ENCODE results near the gene DOCK4. TPM values are rescaled to one million over a fixed set of nuclear protein-coding genes. Genes with fewer than 3 reads are reported as not detected.

Gene DOCK4
- total RNA-seq, 1 donor from 2014 or later: 100 TPM

- ATAC-seq (peak; percentile 22), DNase-seq (no peak)
- H3K36me3 ChIP-seq: peaks cover 57% of the 10 kb centered on the region
- H3K4me3 ChIP-seq: no peak overlapping the region
- no peaks in the 10 kb centered on the region for H3K4me1 ChIP-seq
- no peaks in the 10 kb centered on the region for H3K27me3 ChIP-seq
- no peak overlapping the region for H3K27ac ChIP-seq
- no peaks in the 10 kb centered on the region for H3K9me3 ChIP-seq
- intact Hi-C loops (cut with DNase I): no loop called here
- no peak for TF ChIP-seq CTCF (IDR thresholded peaks at IDR 0.05)
Measured at GRCh38 chr7:111728635-111728995, 477.6 kb downstream of the DOCK4 start.

- Histone ChIP-seq H3K27ac (no peak overlapping the region), H3K27me3 (no peaks in the 10 kb centered on the region), H3K4me1 (no peaks in the 10 kb centered on the region), H3K4me3 (no peak overlapping the region), H3K9me3 (no peaks in the 10 kb centered on the region), H3K36me3 (peaks cover 51% of the 10 kb centered on the region)
- DNase-seq: no peak
- intact Hi-C loops (cut with DNase I): no loop called here
- peak; percentile 37 for ATAC-seq
- no peak for TF ChIP-seq CTCF (IDR thresholded peaks at IDR 0.05)
Measured at GRCh38 chr7:111727905-111728634, 478.1 kb downstream of the DOCK4 start.

- no peaks in the 10 kb centered on the region for H3K9me3 ChIP-seq
- H3K27me3 ChIP-seq: no peaks in the 10 kb centered on the region
- TF ChIP-seq CTCF (IDR thresholded peaks at IDR 0.05): no peak
- H3K4me1 ChIP-seq: no peaks in the 10 kb centered on the region
- no peak overlapping the region for H3K27ac ChIP-seq
- DNase-seq (no peak), ATAC-seq (no peak)
- no peaks in the 10 kb centered on the region for H3K36me3 ChIP-seq
- intact Hi-C loops (cut with DNase I): no loop called here
- H3K4me3 ChIP-seq: no peak overlapping the region
Measured at GRCh38 chr7:111718886-111719285, 487.3 kb downstream of the DOCK4 start.

GRCh38 chr7:111711426-111712065 lies 494.7 kb downstream of the DOCK4 start:
- intact Hi-C loops (cut with DNase I): no loop called here
- H3K36me3 ChIP-seq: no peaks in the 10 kb centered on the region

GRCh38 chr7:111710839-111711380 lies 495.3 kb downstream of the DOCK4 start:
- H3K27ac ChIP-seq: no peak overlapping the region
- no peak overlapping the region for H3K4me3 ChIP-seq
- no peaks in the 10 kb centered on the region for H3K27me3 ChIP-seq
- H3K36me3 ChIP-seq: no peaks in the 10 kb centered on the region
- no peaks in the 10 kb centered on the region for H3K4me1 ChIP-seq
- no peak for TF ChIP-seq CTCF (IDR thresholded peaks at IDR 0.05)
- no peaks in the 10 kb centered on the region for H3K9me3 ChIP-seq
- intact Hi-C loops (cut with DNase I): no loop called here
- DNase-seq (no peak), ATAC-seq (no peak)

More at GRCh38 chr7:111711426-111712065, 494.7 kb downstream of the DOCK4 start:
- no peak for TF ChIP-seq CTCF (IDR thresholded peaks at IDR 0.05)
- H3K4me1 ChIP-seq: no peaks in the 10 kb centered on the region
- no peak overlapping the region for H3K4me3 ChIP-seq
- no peak for ATAC-seq
- H3K27me3 ChIP-seq: no peaks in the 10 kb centered on the region
- no peak overlapping the region for H3K27ac ChIP-seq
- no peak for DNase-seq
- H3K9me3 ChIP-seq: no peaks in the 10 kb centered on the region

Measured in upper lobe of right lung (tissue), 1 donor.